K562 (cell line): ENCODE measurements around the gene FKBP9. TPM values are rescaled to one million over a fixed set of nuclear protein-coding genes. Genes with fewer than 3 reads are reported as not detected.
A peak's percentile ranks its signal among the peaks of the same experiment; 100 is the strongest.

Experiments
- HEY1 ChIP-seq: fragments of 250-450 bp; sonication (Bioruptor Pico); IDR thresholded peaks from 2 replicates; pipeline ENCODE4 v1.5.0; 2020; ENCODE audit warnings: mild to moderate bottlenecking, moderate library complexity, borderline replicate concordance
- KAT2B ChIP-seq: IDR thresholded peaks from one replicate; pipeline ENCODE4 v1.6.1; 2012; ENCODE audit warnings: low read depth, mild to moderate bottlenecking, control low read depth, inconsistent platforms, low read length, moderate library complexity
- KAT8 ChIP-seq: fragments of 450-650 bp; IDR thresholded peaks from 2 replicates; pipeline ENCODE4 v1.6.1; 2016; ENCODE audit warnings: low read depth, mild to moderate bottlenecking
- NFE2 ChIP-seq: IDR thresholded peaks from 2 replicates; pipeline ENCODE4 v1.6.1; 2014; ENCODE audit warnings: antibody characterized with exemption, low read depth
- SOX6 ChIP-seq: fragments of 450-650 bp; IDR thresholded peaks from 2 replicates; pipeline ENCODE4 v1.6.1; 2014; ENCODE audit warnings: mild to moderate bottlenecking
- ZNF551 ChIP-seq: fragments of 250-450 bp; sonication (Bioruptor Pico); IDR thresholded peaks from 2 replicates; pipeline ENCODE4 v1.5.0; 2021; ENCODE audit warnings: mild to moderate bottlenecking, moderate library complexity
- ZNF644 ChIP-seq: fragments of 200-800 bp; sonication (Bioruptor generic); IDR thresholded peaks from 2 replicates; pipeline ENCODE4 v1.6.1; 2016; ENCODE audit warnings: low read depth, missing genetic modification characterization, missing compliant biosample characterization
- polyA plus RNA-seq, 8 experiments: library from polyadenylated mRNA; depleted of rRNA in 4 of 8; stranded (reverse) in 5 of 8; unstranded in 3 of 8; fragments of >200 nt; fragmentation: Nextera tagmentation in 2 of 8; fragmentation: Illumina TruSeq in 1 of 8; extraction: Ambion mirVana in 2 of 8; extraction: Trizol in 1 of 8; gene quantifications; 2 replicates each; pipeline versions ENCODE4 v1.2.1 to v1.2.3, GENCODE V29; 2011 to 2014; ENCODE audit warnings: inconsistent platforms in 1 of 8, missing spikeins in 1 of 8
- total RNA-seq, 7 experiments: library from RNA; depleted of rRNA in 6 of 7; stranded (reverse); fragments of >200 nt in 6 of 7; fragmentation: Illumina TruSeq in 2 of 7; extraction: Trizol in 2 of 7; gene quantifications; 2 replicates each; pipeline versions ENCODE4 v1.2.1 to v1.2.3, GENCODE V29; 2011 to 2021; ENCODE audit warnings: low replicate concordance in 1 of 7
- TF ChIP-seq, protein P1 (sequence below), 2 experiments: fragments of 450-650 bp; formaldehyde crosslinking in 1 of 2; IDR thresholded peaks; 2 replicates each; pipeline versions ENCODE4 v1.4.0 to v1.6.1; 2014 to 2020; ENCODE audit warnings: mild to moderate bottlenecking in 2 of 2, borderline replicate concordance in 1 of 2, low read depth in 1 of 2

The FKBP9 gene
- total and polyA plus RNA-seq, 9 of the 15 experiments (the other 6 are each of a cell fraction or from before 2014, with no cell fraction given), result 5.9 to 23.7 (median 15.8) TPM

DNA sequence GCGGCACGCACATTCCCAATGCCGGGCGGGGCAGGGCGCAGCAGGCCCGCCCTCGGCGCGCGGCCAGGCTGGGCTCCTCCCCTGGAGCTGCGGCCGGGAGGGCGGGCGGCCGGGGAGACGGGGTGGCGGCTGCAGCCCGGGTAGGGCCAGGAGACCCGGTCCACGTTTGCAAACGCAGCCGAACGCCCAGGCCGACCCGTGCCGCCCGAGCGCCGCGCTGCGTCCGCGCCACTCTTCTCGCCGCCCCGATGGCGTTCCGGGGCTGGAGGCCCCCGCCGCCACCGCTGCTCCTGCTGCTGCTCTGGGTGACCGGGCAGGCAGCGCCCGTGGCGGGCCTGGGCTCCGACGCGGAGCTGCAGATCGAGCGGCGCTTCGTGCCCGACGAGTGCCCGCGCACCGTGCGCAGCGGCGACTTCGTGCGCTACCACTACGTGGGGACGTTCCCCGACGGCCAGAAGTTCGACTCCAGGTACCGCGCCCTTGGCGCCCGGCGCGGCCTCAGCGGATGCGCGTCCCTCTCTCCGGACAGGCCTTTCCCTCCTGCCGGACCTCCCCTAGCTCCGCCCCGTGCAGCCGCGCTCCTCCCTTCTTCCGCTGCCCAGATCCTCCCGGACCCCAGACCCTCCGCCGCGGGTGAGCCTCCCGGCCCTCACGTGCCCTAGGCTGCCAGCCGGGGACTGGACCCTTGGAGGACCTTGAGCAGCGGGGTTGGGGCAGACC is at the start of gene FKBP9 (continued):
- TF ChIP-seq, protein P1, sequence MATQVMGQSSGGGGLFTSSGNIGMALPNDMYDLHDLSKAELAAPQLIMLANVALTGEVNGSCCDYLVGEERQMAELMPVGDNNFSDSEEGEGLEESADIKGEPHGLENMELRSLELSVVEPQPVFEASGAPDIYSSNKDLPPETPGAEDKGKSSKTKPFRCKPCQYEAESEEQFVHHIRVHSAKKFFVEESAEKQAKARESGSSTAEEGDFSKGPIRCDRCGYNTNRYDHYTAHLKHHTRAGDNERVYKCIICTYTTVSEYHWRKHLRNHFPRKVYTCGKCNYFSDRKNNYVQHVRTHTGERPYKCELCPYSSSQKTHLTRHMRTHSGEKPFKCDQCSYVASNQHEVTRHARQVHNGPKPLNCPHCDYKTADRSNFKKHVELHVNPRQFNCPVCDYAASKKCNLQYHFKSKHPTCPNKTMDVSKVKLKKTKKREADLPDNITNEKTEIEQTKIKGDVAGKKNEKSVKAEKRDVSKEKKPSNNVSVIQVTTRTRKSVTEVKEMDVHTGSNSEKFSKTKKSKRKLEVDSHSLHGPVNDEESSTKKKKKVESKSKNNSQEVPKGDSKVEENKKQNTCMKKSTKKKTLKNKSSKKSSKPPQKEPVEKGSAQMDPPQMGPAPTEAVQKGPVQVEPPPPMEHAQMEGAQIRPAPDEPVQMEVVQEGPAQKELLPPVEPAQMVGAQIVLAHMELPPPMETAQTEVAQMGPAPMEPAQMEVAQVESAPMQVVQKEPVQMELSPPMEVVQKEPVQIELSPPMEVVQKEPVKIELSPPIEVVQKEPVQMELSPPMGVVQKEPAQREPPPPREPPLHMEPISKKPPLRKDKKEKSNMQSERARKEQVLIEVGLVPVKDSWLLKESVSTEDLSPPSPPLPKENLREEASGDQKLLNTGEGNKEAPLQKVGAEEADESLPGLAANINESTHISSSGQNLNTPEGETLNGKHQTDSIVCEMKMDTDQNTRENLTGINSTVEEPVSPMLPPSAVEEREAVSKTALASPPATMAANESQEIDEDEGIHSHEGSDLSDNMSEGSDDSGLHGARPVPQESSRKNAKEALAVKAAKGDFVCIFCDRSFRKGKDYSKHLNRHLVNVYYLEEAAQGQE (IDR thresholded peaks at IDR 0.05; ENCODE audit: borderline replicate concordance), result no peak
- TF ChIP-seq, protein P1 (CRISPR knock-in tag; IDR thresholded peaks at IDR 0.05; ENCODE audit: low read depth), result peak; percentile 76; the same call in 1 of the 2 replicates
- TF ChIP-seq NFE2 (no peak), KAT2B (no peak), ZNF644 (tag) (no peak), ZNF551 (no peak), HEY1 (CRISPR knock-in tag) (no peak), KAT8 (no peak), SOX6 (peak; percentile 53)
